ENCODE results near the gene SPATA7. TPM values are rescaled to one million over a fixed set of nuclear protein-coding genes. Genes with fewer than 3 reads are reported as not detected.

The SPATA7 gene
- total and polyA plus RNA-seq, 2 experiments from 2014 or later = 16.5 to 17.8 TPM

GRCh38 chr14:88479574-88479987, 94.1 kb downstream of the SPATA7 start:
- Mint-ChIP-seq H3K27me3 (ENCODE audit: insufficient read depth, low read depth, poor library complexity) (peaks cover 5% of the 10 kb centered on the region), H3K9me3 (no peaks in the 10 kb centered on the region), H3K36me3 (ENCODE audit: low read depth) (peaks cover 35% of the 10 kb centered on the region), H3K4me3 (no peak overlapping the region), H3K4me1 (peaks cover 27% of the 10 kb centered on the region), H3K27ac (no peak overlapping the region)
- H3K4me3 ChIP-seq = no peak overlapping the region
- peaks cover 13% of the 10 kb centered on the region for H3K4me1 ChIP-seq (ENCODE audit: insufficient read depth)
- H3K27me3 ChIP-seq (ENCODE audit: insufficient read depth) = no peaks in the 10 kb centered on the region
- H3F3A ChIP-seq (replicated peaks; ENCODE audit: low read depth) = no peaks in the 10 kb centered on the region
- no peaks in the 10 kb centered on the region for H3K9me2 ChIP-seq (ENCODE audit: insufficient read depth)
- TF ChIP-seq REST (IDR thresholded peaks at IDR 0.05; ENCODE audit: unreplicated experiment) = no peak
- TF ChIP-seq ZNF462 (CRISPR knock-in tag; IDR thresholded peaks at IDR 0.05) = no peak
- no peak for TF ChIP-seq CTCF (conservative IDR thresholded peaks at IDR 0.05; ENCODE audit: low read depth in 2 of 2)
- H3K27ac ChIP-seq (ENCODE audit: low read depth) = no peak overlapping the region
- H2AFZ ChIP-seq = no peak overlapping the region
- no peaks in the 10 kb centered on the region for H3K79me2 ChIP-seq (replicated peaks; ENCODE audit: insufficient read depth)
- no peaks in the 10 kb centered on the region for H3K36me3 ChIP-seq (ENCODE audit: insufficient read depth)
- H4K20me1 ChIP-seq (replicated peaks; ENCODE audit: insufficient read depth) = no peaks in the 10 kb centered on the region
- H3K4me2 ChIP-seq = no peak overlapping the region
- DNase-seq (ENCODE audit: low spot score) (no peak), ATAC-seq (no peak; the same call in 2 of the 3 replicates)

Data from GM23338 (cell line).